Right atrium auricular region (tissue), 2 donors: Measurements from ENCODE around the gene TOPBP1. TPM values are rescaled to one million over a fixed set of nuclear protein-coding genes. Genes with fewer than 3 reads are reported as not detected.
"Not testable (repeated sequence)": the region's sequence is repeated elsewhere in the genome, so short reads cannot be mapped to it uniquely, and the experiment has no call there.

ENCODE experiments used
- DNase-seq: peaks from one replicate; pipeline ENCODE4 v3.0.0-alpha.2; 2019; ENCODE audit warnings: low spot score
- H3K27ac ChIP-seq, 2 donors: fragments of 200-600 bp; sonication (generic); 1 replicate in 1 of 2; 2 replicates in 1 of 2; pipeline ENCODE4 v1.5.1; 2016 to 2019
- H3K27me3 ChIP-seq, 2 donors: fragments of 200-600 bp; sonication (generic); one replicate each; pipeline versions ENCODE4 v1.5.1 to v1.6.0; 2017 to 2019
- H3K36me3 ChIP-seq: fragments of 200-600 bp; sonication (generic); one replicate; pipeline ENCODE4 v1.5.1; 2016
- H3K4me1 ChIP-seq, 2 donors: fragments of 200-600 bp; sonication (generic); one replicate each; pipeline versions ENCODE4 v1.5.1 to v1.6.0; 2017 to 2019
- H3K4me3 ChIP-seq, 2 donors: fragments of 200-600 bp; sonication (generic); 1 replicate in 1 of 2; 2 replicates in 1 of 2; pipeline ENCODE4 v1.5.1; 2017 to 2019; ENCODE audit warnings: mild to moderate bottlenecking in 1 of 2, moderate library complexity in 1 of 2
- H3K9me3 ChIP-seq, 2 donors: fragments of 200-600 bp; sonication (generic); one replicate each; pipeline ENCODE4 v1.5.1; 2019
- total RNA-seq, 2 donors: library from RNA; depleted of rRNA; stranded (reverse); fragments of >200 nt; gene quantifications; one replicate each; pipeline ENCODE4 v1.1.0, GENCODE V29; 2016
- TF ChIP-seq, protein P1 (sequence below), 2 donors: fragments of 200-600 bp; sonication (generic); IDR thresholded peaks; one replicate each; pipeline ENCODE4 v1.5.1; 2019; ENCODE audit warnings: antibody characterized with exemption in 2 of 2

TOPBP1 gene
- total RNA-seq, 2 donors from 2014 or later, result 10.5 to 11.1 TPM

DNA sequence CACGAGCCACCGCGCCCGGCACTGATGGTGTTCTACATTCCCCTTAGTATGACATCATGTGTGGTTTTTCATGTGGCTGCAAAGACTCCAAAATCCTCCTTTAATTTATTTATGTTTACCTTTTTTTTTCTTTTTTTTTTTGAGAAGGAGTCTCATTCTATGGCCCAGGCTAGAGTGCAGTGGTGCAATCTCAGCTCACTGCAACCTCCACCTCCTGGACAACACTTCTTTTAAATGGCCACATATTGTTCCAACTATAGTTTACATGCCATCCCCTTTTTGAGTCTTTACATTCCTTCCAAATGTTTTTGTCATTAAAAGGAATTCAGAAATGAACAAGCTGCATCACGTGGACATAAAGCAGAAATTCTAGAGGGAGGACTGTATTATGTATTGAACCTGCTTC is 98.6 kb downstream of the TOPBP1 start:
- H3K27me3 ChIP-seq, result no peaks in the 10 kb centered on the region
- H3K27ac ChIP-seq, result no peak overlapping the region
- peaks cover 0 to 12% of the 10 kb centered on the region in 2 donors for H3K9me3 ChIP-seq
- no peaks in the 10 kb centered on the region for H3K4me1 ChIP-seq
- no peak overlapping the region for H3K4me3 ChIP-seq
- H3K36me3 ChIP-seq, result no peaks in the 10 kb centered on the region
- no peak for DNase-seq
- TF ChIP-seq, protein P1, sequence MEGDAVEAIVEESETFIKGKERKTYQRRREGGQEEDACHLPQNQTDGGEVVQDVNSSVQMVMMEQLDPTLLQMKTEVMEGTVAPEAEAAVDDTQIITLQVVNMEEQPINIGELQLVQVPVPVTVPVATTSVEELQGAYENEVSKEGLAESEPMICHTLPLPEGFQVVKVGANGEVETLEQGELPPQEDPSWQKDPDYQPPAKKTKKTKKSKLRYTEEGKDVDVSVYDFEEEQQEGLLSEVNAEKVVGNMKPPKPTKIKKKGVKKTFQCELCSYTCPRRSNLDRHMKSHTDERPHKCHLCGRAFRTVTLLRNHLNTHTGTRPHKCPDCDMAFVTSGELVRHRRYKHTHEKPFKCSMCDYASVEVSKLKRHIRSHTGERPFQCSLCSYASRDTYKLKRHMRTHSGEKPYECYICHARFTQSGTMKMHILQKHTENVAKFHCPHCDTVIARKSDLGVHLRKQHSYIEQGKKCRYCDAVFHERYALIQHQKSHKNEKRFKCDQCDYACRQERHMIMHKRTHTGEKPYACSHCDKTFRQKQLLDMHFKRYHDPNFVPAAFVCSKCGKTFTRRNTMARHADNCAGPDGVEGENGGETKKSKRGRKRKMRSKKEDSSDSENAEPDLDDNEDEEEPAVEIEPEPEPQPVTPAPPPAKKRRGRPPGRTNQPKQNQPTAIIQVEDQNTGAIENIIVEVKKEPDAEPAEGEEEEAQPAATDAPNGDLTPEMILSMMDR (IDR thresholded peaks at IDR 0.05), result no peak

DNA sequence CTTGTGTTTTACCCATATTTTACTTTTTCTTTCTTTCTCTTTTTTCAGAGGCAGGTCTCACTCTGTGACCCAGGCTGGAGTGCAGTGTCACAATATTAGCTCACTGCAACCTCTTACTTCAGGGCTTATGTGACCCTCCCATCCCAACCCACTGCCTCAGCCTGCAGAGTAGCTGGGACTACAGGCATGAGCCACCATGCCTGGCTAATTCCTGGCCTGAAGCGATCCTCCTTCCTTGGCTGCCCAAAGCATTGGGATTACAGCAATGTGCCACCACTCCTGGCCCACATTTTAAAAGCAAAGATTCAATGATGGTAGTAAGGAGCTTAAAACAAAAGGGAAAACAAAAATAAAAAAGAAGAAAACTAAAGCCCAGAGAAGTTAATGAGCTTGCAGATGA is 99.4 kb downstream of the TOPBP1 start:
- DNase-seq, result no peak
- H3K27me3 ChIP-seq, result no peaks in the 10 kb centered on the region
- no peaks in the 10 kb centered on the region for H3K36me3 ChIP-seq
- peaks cover 0 to 12% of the 10 kb centered on the region in 2 donors for H3K9me3 ChIP-seq
- TF ChIP-seq, protein P1 (IDR thresholded peaks at IDR 0.05), result no peak
- H3K4me3 ChIP-seq, result no peak overlapping the region
- no peak overlapping the region for H3K27ac ChIP-seq
- H3K4me1 ChIP-seq, result no peaks in the 10 kb centered on the region

DNA sequence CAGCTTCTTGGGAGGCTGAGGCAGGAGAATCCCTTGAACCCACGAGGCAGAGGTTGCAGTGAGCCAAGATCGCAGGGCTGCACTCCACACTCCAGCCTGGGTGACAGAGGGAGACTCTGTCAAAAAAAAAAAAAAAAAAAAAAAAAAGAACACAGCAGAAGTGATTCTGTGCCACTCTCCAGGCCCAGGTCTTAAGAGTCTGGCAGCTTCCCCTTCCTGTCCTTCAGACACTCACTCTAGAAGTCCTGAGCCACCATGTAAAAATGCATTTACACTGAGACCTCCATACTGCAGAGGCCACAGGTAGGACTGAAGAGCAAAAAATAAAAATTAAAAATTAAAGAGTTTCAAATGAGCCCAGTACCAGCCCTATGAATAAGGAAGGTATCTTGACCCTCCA is 100.1 kb downstream of the TOPBP1 start:
- H3K27me3 ChIP-seq, result no peaks in the 10 kb centered on the region
- no peak overlapping the region for H3K4me3 ChIP-seq
- no peak for DNase-seq
- TF ChIP-seq, protein P1 (IDR thresholded peaks at IDR 0.05), result no peak
- no peaks in the 10 kb centered on the region for H3K36me3 ChIP-seq
- no peak overlapping the region for H3K27ac ChIP-seq
- H3K9me3 ChIP-seq, result peaks cover 0 to 12% of the 10 kb centered on the region in 2 donors
- no peaks in the 10 kb centered on the region for H3K4me1 ChIP-seq

DNA sequence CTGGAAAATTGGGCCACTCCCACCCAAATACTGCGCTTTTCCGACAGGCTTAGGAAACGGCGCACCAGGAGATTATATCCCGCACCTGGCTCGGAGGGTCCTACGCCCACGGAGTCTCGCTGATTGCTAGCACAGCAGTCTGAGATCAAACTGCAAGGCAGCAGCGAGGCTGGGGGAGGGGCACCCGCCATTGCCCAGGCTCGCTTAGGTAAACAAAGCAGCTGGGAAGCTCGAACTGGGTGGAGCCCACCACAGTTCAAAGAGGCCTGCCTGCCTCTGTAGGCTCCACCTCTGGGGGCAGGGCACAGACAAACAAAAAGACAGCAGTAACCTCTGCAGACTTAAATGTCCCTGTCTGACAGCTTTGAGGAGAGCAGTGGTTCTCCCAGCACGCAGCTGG is 110.2 kb downstream of the TOPBP1 start:
- not testable (repeated sequence) for H3K36me3 ChIP-seq, H3K27me3 ChIP-seq, DNase-seq, H3K9me3 ChIP-seq, H3K4me3 ChIP-seq, H3K27ac ChIP-seq
- H3K4me1 ChIP-seq, result peaks cover 0 to 17% of the 10 kb centered on the region in 2 donors

Other genes starting within 250 kb of the TOPBP1 start
- gene CDV3, start 88.3 kb downstream of the TOPBP1 start, total RNA-seq, result 100 to 1,000 TPM; 108 to 122 TPM
- 1 to 10 TPM in 1 of 2 donors, not detected in 1; 4.1 TPM for gene TF, start 84.5 kb upstream of the TOPBP1 start, total RNA-seq
- gene SRPRB, start 143.9 kb upstream of the TOPBP1 start, total RNA-seq, result 10 to 100 TPM; 16.4 to 24.8 TPM
- 10 to 100 TPM in 1 of 2 donors, 1 to 10 TPM in 1; 9.5 to 11.5 TPM for gene RAB6B, start 233.9 kb upstream of the TOPBP1 start, total RNA-seq